SK-N-SH (cell line): Measurements from ENCODE around the gene FOXF2.

Source experiments
- CTCF ChIP-seq: fragments of 200-600 bp; sonication (generic); IDR thresholded peaks from 2 replicates; pipeline ENCODE4 v1.6.1; 2017; ENCODE audit warnings: antibody characterized with exemption, mild to moderate bottlenecking, moderate library complexity
- JUND ChIP-seq: IDR thresholded peaks from 2 replicates; pipeline ENCODE4 v1.4.0; 2012
- SIN3A ChIP-seq: IDR thresholded peaks from 2 replicates; pipeline ENCODE4 v1.6.1; 2012; ENCODE audit warnings: low read depth, mild to moderate bottlenecking, low read length, moderate library complexity, borderline replicate concordance

GRCh38 chr6:1351381-1352008 is 37.9 kb upstream of the FOXF2 start:
- TF ChIP-seq CTCF (no peak), SIN3A (no peak), JUND (no peak)
